NAMALWA (cell line): ENCODE data around the gene FDCSP.
A peak's percentile ranks its signal among the peaks of the same experiment; 100 is the strongest.
"Not testable (repeated sequence)": the region's sequence is repeated elsewhere in the genome, so short reads cannot be mapped to it uniquely, and the experiment has no call there.

ENCODE experiments used
- DNase-seq: peaks from one replicate; pipeline ENCODE4 v3.0.0-alpha.2; 2015; ENCODE audit warnings: low spot score

Gene FDCSP

GRCh38 chr4:70225824-70226223 is at the start of gene FDCSP:
Gene FDCSP (plus strand): TSS chr4:70226124. CDS start chr4:70231195, 5,071 bp downstream.
- DNase-seq, result no peak

DNA sequence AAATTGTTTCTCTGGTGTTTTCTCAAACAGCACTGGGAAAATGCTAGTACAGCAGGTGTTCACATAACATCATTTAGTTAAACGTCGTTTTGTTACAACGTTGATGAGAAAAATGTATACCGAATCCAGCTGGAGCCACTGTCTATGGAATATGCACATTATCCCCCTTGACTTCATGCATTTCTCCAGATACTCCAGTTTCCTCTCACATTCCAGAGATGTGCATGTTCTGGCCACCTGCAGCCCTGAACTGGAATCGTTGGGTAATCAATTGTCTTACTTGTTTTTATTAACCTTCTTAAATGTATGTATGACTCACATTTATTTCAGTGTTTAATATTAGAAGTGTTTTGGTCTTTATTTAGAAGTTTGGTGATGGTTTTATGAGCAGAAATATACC is 48.8 kb upstream of the FDCSP start:
- DNase-seq, result no peak

DNA sequence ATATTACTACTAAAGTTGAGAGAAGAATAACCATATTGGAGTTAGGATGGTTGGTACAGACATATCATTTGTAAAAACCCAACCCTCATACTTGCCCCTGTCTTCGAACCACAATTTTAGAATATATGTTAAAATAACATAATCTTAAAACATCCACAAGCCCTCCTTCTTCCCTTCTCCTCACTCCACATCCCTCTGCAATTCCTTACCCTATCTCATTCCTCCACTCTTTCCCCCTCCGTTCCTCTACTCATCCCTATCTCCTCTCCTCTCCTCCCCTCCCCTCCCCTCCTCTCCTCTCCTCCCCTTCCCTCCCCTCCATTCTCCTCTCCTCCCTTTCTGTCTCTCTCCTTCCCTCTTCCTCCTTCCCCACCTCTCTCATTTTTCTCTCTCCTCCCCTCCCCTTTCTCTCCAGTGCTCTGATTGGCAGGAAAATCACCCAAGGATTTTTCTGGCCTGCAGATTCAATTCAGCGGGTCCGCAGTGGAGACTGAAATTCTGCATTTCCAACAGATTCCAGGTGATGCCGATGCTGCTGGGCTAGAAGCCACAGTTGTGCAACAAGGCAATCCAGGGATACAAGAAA is 47.8 kb upstream of the FDCSP start:
- DNase-seq, result no peak

DNA sequence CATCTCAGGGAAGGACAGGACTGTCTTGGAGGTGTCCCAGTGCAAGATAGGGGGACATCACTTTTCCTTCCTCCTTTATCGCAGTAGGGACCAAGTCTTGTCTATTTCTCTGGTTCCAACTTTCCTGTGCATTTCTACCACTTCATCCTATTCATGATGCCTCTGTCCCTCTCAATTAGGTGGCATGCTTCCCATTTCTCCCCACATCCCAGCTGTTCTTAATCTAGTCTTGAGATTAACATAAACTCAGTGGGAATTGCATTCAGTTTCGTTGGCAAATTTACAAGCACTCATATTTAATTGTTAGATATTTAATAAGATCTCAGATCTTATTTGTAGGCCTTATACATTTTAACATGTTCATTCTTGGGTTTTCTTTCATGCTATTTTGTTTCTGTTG is 46.1 kb upstream of the FDCSP start:
- DNase-seq, result no peak

DNA sequence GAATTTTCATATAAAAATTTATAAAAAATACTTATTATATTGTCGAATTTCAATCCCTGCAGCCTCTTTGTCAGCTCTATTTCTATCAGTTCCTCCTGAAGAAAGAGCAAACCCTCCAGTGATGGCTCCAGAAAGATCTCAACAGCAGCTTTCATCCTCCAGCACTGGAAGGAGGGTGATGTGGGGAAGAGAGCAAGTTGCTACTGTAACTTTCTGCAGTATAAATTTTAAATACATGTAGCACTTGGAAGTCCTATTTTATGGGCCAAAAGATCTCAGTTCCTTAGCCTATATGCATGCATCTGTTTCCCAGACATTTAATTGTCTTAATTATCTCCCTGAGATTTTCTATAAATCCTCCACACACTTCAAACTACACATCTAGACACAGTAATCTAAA is 44.1 kb upstream of the FDCSP start:
- DNase-seq, result no peak

DNA sequence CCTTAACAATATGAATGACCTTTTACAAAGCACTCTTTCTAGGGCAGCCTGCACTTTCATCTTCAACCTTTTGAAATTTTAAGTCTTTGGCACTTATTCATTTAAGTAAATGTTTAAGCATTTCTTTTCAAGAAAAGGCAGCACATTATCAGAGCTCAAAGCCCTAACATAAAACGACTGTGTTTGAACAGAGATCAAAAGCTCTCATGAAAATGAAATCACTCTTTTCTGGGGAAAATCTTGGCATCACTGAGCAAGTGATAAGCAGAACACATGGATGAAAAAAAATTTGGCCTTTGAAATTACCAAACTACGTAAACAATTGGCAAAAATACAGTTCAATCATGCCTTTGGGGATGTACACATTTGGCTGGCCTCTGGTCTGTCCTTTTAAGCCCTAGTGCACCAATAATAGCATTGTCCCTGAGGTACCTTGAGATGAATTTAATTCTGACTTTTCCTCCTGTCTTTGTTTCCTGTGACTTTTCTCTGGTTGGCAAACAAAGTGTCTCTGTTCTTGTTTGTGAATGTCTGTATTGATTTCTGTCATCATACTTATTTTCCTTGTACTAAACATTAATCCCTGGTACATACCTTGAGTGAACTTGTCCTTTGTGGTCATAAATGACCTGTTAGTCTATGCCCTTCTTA is 43.3 kb upstream of the FDCSP start:
- DNase-seq, result no peak

GRCh38 chr4:70183168-70183939 is 42.6 kb upstream of the FDCSP start:
- peak; percentile 76 for DNase-seq

GRCh38 chr4:70183940-70184246 is 42.0 kb upstream of the FDCSP start:
- DNase-seq, result no peak

GRCh38 chr4:70187216-70187615 is 38.7 kb upstream of the FDCSP start:
- no peak for DNase-seq

DNA sequence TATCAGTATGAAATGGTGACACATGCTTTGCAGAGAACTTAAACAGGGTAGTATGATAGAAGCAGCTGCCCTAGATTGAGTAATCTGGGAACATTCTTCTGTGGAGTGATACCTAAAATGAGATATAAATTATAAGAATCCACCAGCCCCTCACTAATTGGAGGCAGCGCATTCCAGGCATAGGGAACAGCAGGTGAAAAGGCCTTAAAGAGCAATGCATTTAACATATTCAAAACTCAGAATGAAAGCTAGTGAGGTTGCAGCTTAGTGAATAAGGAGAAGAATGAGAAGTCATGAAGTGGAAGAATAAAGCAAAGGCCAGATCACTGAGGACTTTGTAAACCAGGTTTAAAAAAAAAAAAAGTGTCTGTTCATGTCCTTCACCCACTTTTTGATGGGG is 35.3 kb upstream of the FDCSP start:
- DNase-seq, result no peak

DNA sequence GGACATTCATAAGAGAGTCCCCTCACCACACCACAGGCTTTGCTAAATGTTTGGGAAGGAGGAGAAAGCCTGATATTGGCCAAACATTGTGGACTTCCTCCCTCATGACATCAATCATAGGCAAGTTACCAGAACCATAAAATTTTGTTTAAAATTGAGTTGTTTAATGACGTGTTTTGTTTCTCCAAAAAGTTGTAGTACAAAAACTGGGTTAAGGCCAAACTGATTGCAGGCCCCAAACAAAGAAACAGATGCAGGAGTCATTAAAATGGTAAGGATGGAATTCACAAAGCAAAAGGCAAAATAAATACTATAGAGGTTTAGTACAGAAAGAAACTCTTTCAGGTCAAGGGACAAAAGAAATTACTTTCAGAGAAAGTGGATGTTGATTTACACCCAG is 34.3 kb upstream of the FDCSP start:
- DNase-seq, result no peak

GRCh38 chr4:70192895-70193294 is 33.0 kb upstream of the FDCSP start:
- no peak for DNase-seq

GRCh38 chr4:70195425-70195824 is 30.5 kb upstream of the FDCSP start, which contains the start of gene ODAM:
Gene ODAM (plus strand): TSS chr4:70195725. CDS start chr4:70196544, 819 bp downstream.
- no peak for DNase-seq

DNA sequence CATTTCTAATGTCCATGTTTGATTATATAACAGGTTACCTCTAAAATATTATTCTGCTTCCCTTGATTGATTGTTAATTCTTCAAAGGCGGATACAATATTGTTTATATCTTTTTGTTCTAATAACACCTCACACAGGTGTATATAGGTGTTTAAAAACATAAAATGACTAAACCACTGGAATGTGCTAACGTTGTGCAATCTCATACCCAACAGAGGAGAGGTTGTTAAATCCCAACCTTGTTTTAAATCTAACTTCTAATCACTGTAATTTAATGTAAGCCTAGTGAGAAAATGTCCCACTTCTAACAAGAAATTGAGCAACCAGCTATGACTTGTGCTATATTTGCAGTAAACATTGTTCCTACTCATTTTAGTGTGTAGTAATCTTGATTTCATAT is 29.1 kb upstream of the FDCSP start:
- no peak for DNase-seq

GRCh38 chr4:70197842-70198241 is 28.1 kb upstream of the FDCSP start:
- no peak for DNase-seq

GRCh38 chr4:70203601-70204000 is 22.3 kb upstream of the FDCSP start:
- DNase-seq, result no peak

DNA sequence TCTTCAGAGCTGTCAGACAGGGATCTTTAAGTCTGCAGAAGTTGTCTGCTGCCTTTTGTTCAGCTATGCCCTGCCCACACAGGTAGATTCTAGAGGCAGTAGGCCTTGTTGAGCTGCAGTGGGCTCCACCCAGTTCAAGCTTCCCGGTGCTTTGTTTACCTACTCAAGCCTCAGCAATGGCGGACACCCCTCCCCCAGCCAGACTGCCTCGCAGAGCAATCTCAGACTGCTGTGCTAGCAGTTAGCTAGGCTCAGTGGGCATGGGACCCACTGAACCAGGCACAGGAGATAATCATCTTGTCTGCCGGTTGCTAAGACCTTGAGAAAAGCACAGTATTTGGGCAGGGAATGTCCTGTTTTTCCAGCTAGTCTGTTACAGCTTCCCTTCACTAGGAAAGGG is 13.2 kb upstream of the FDCSP start:
- DNase-seq, result not testable (repeated sequence)

DNA sequence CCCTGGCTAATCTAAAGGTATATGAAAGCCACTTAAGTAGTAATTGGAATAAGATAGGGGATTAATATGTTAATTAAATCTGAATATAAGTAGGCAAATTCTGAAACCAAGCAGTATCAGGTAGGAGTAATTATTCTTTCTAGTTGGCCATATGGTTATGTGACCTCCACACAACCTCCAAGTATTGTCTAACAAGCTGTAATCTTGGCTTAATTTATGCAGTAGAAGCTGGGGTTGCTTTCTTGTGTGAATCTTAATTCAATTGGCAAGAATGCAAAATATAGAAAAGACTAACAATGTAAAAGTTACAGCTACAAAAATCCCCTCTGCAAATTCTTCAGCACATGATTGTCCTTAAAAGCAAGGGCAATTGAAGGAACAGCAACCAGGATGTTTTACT is 9.8 kb upstream of the FDCSP start:
- DNase-seq, result not testable (repeated sequence)

- DNase-seq, result not testable (repeated sequence)
Observed at GRCh38 chr4:70216550-70216949, 9.4 kb upstream of the FDCSP start.

GRCh38 chr4:70221389-70221788 is 4.5 kb upstream of the FDCSP start:
- not testable (repeated sequence) for DNase-seq

- not testable (repeated sequence) for DNase-seq
Observed at GRCh38 chr4:70221818-70222217, 4.1 kb upstream of the FDCSP start.

GRCh38 chr4:70236125-70236524 is 10.2 kb downstream of the FDCSP start:
- DNase-seq, result no peak

DNA sequence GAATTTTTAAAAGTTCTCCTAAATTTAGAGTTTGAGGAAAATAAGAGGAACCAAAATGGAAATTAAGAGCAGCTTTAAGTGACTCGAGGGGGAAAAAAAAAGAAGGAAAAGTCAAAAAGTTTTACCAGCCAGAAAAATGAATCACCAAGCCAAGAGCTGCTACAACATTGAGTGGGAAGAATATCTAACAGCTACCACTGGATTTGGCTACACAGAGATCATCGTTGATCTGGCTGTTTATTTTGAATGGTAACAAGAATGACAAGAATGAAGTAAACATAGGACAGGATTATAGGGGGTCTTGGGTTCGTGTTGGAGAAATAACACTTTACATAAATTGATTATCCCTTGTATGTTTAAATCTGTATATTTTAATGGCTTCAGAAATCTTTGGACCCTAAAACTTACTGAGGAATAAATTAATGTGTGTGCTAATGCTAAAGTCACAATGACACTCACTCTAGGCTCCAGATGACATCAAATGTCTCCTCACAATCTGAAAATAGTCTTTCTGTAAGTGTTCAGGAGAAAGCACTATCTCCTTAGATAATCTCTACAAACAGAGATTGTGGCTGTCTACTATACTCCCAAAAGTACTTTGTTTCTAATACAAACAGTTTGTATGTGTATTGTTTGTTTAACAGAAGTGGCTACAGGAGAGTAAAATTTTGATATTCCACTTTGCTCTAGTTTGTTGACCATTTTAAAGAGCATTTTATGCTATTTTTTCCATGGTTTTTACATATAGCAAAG is 13.4 kb downstream of the FDCSP start:
- DNase-seq, result no peak
